ENCODE results near the gene GSAP. TPM values are rescaled to one million over a fixed set of nuclear protein-coding genes. Genes with fewer than 3 reads are reported as not detected.

Gene GSAP
- total and polyA plus RNA-seq, 2 experiments from 2014 or later = 1.7 to 3.0 TPM

- no peak for DNase-seq (ENCODE audit: low read depth in 1 of 2, low spot score in 1 of 2)
- H3K36me3 ChIP-seq = no peaks in the 10 kb centered on the region
- no peak overlapping the region for H3K27ac ChIP-seq
- H3K9me3 ChIP-seq (ENCODE audit: low read depth) = no peaks in the 10 kb centered on the region
- H3K4me3 ChIP-seq = no peak overlapping the region
- no peaks in the 10 kb centered on the region for H3K27me3 ChIP-seq
- no peaks in the 10 kb centered on the region for H3K4me1 ChIP-seq (ENCODE audit: low read depth)
- TF ChIP-seq CTCF (IDR thresholded peaks at IDR 0.05; ENCODE audit: low read depth, low read length) = no peak
Observed at GRCh38 chr7:77396894-77397547, 19.1 kb downstream of the GSAP start.

- H3K4me1 ChIP-seq (ENCODE audit: low read depth) = no peaks in the 10 kb centered on the region
- H3K4me3 ChIP-seq = no peak overlapping the region
- no peak overlapping the region for H3K27ac ChIP-seq
- TF ChIP-seq CTCF (IDR thresholded peaks at IDR 0.05; ENCODE audit: low read depth, low read length) = no peak
- H3K9me3 ChIP-seq (ENCODE audit: low read depth) = no peaks in the 10 kb centered on the region
- no peaks in the 10 kb centered on the region for H3K36me3 ChIP-seq
- no peak for DNase-seq (ENCODE audit: low read depth in 1 of 2, low spot score in 1 of 2)
- H3K27me3 ChIP-seq = no peaks in the 10 kb centered on the region
Observed at GRCh38 chr7:77395626-77396025, 20.5 kb downstream of the GSAP start.

- Histone ChIP-seq H3K27me3 (no peaks in the 10 kb centered on the region), H3K36me3 (no peaks in the 10 kb centered on the region)
- TF ChIP-seq CTCF (IDR thresholded peaks at IDR 0.05; ENCODE audit: low read depth, low read length) = no peak
Observed at GRCh38 chr7:77393954-77394353, 22.2 kb downstream of the GSAP start.

GRCh38 chr7:77393261-77393660 lies 22.9 kb downstream of the GSAP start:
- Histone ChIP-seq H3K27ac (no peak overlapping the region), H3K27me3 (no peaks in the 10 kb centered on the region), H3K4me3 (no peak overlapping the region), H3K9me3 (ENCODE audit: low read depth) (no peaks in the 10 kb centered on the region), H3K36me3 (no peaks in the 10 kb centered on the region), H3K4me1 (ENCODE audit: low read depth) (peaks cover 6% of the 10 kb centered on the region)
- TF ChIP-seq CTCF (IDR thresholded peaks at IDR 0.05; ENCODE audit: low read depth, low read length) = no peak
- no peak for DNase-seq (ENCODE audit: low read depth in 1 of 2, low spot score in 1 of 2)

More at GRCh38 chr7:77393954-77394353, 22.2 kb downstream of the GSAP start:
- no peak overlapping the region for H3K4me3 ChIP-seq
- no peak for DNase-seq (ENCODE audit: low read depth in 1 of 2, low spot score in 1 of 2)
- H3K27ac ChIP-seq = no peak overlapping the region
- H3K9me3 ChIP-seq (ENCODE audit: low read depth) = no peaks in the 10 kb centered on the region
- H3K4me1 ChIP-seq (ENCODE audit: low read depth) = no peaks in the 10 kb centered on the region

GRCh38 chr7:77391230-77391629 lies 24.9 kb downstream of the GSAP start:
- no peak overlapping the region for H3K27ac ChIP-seq
- H3K36me3 ChIP-seq = no peaks in the 10 kb centered on the region
- no peak for DNase-seq (ENCODE audit: low read depth in 1 of 2, low spot score in 1 of 2)
- TF ChIP-seq CTCF (IDR thresholded peaks at IDR 0.05; ENCODE audit: low read depth, low read length) = no peak
- no peaks in the 10 kb centered on the region for H3K9me3 ChIP-seq (ENCODE audit: low read depth)
- no peak overlapping the region for H3K4me3 ChIP-seq
- peaks cover 26% of the 10 kb centered on the region for H3K4me1 ChIP-seq (ENCODE audit: low read depth)
- no peaks in the 10 kb centered on the region for H3K27me3 ChIP-seq
